Measurements from ENCODE around the gene ZNF423. TPM values are rescaled to one million over a fixed set of nuclear protein-coding genes. Genes with fewer than 3 reads are reported as not detected.

Gene ZNF423
- total RNA-seq, 1 experiment from 2014 or later = 0.49 TPM

DNA sequence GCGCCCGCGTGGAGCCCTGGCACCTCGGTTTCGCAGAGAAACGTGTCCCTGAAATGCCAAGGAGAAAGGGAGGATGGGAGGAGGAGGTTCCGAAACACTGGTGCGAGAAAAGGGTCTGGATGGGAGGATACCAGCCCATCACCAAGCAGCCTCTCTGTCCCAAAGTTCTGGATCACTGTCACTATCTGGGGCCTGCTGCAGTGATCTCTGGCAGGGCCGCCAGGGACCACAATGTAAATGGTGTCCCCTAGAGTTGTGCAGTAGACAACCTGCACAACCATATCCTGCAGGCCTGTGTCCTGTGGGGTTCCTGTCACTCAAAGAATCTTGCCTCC lies 253.0 kb downstream of the ZNF423 start:
- no peak for ATAC-seq
- TF ChIP-seq, protein P1, sequence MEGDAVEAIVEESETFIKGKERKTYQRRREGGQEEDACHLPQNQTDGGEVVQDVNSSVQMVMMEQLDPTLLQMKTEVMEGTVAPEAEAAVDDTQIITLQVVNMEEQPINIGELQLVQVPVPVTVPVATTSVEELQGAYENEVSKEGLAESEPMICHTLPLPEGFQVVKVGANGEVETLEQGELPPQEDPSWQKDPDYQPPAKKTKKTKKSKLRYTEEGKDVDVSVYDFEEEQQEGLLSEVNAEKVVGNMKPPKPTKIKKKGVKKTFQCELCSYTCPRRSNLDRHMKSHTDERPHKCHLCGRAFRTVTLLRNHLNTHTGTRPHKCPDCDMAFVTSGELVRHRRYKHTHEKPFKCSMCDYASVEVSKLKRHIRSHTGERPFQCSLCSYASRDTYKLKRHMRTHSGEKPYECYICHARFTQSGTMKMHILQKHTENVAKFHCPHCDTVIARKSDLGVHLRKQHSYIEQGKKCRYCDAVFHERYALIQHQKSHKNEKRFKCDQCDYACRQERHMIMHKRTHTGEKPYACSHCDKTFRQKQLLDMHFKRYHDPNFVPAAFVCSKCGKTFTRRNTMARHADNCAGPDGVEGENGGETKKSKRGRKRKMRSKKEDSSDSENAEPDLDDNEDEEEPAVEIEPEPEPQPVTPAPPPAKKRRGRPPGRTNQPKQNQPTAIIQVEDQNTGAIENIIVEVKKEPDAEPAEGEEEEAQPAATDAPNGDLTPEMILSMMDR (IDR thresholded peaks at IDR 0.05) = no peak
- TF ChIP-seq SIN3A (IDR thresholded peaks at IDR 0.05; ENCODE audit: borderline replicate concordance, insufficient read depth, low read depth, low read length) (no peak), TCF7L2 (IDR thresholded peaks at IDR 0.05; ENCODE audit: low read depth, low read length) (no peak), REST (IDR thresholded peaks at IDR 0.05; ENCODE audit: insufficient read depth in 1 of 2, low read depth in 2 of 2, low read length in 1 of 2) (no peak), POLR2AphosphoS5 (IDR thresholded peaks at IDR 0.05; ENCODE audit: low read depth, low read length) (no peak)
- H3K27me3 ChIP-seq (ENCODE audit: control insufficient read depth, insufficient read depth, low read length) = no peaks in the 10 kb centered on the region; the same call in 1 of the 2 replicates
- no peak for DNase-seq (ENCODE audit: low read depth, low spot score)
- H3K4me3 ChIP-seq (ENCODE audit: low read depth in 2 of 2, low read length in 2 of 2) = no peak overlapping the region
- no peaks in the 10 kb centered on the region for H3K36me3 ChIP-seq (ENCODE audit: control insufficient read depth, insufficient read depth, low read length)
- no TSS peak for BruUV-seq (replicated peaks)
- ChIA-PET POLR2A (no interaction called here), CTCF (no interaction called here)
- in situ Hi-C loops (cut with HindIII; ENCODE audit: low pct_unique_long_range_greater_than_20kb, low sequenced_read_pairs) = no loop called here
- intact Hi-C loops (cut with micrococcal nuclease; ENCODE audit: unreplicated experiment) = no loop called here
- no peaks in the 10 kb centered on the region for H3K4me1 ChIP-seq (ENCODE audit: control insufficient read depth, insufficient read depth, low read length)
- no peaks in the 10 kb centered on the region for H3K9me3 ChIP-seq (ENCODE audit: control insufficient read depth, insufficient read depth, low read depth, low read length)
- H3K27ac ChIP-seq (ENCODE audit: low read length) = no peak overlapping the region

DNA sequence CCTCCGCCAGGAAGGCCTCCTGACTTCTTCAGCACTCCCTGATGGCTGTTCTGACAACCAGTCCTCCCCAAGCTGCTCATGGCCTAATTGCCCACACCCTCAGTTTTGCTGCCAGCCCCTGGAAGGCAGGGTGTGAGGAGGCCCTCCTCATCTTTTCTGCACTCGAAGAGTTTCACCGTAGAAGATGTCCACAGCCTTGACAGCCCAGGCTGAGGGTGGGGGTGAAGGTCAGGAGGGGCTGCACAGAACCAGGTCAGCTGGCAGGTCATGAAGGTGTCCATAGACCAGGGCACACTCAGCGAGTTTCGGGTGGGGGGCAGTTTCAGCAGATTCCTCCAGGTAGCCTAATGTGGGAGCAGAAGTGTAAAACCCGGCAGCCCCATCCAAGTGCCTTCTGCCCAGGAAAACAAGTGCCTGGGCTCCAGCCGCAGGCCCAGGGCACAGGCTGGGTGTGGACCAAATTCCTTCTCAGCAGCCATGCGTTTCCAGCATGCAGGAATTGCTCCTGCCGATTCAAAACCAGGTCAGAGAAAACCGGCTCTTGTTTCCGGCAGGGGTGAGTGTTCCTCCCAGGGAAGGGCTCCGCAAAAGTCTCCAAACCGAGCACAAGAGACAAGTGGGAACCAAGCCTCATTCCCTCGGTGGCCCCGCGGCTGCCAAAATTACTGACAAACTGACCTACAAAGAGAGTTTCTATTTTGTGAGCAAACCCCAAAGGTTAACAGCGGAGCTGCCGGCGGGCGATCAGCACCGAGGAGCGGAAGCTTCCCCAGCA lies 253.5 kb downstream of the ZNF423 start:
- Histone ChIP-seq H3K27ac (ENCODE audit: low read length) (no peak overlapping the region), H3K36me3 (ENCODE audit: control insufficient read depth, insufficient read depth, low read length) (no peaks in the 10 kb centered on the region), H3K9me3 (ENCODE audit: control insufficient read depth, insufficient read depth, low read depth, low read length) (no peaks in the 10 kb centered on the region), H3K27me3 (ENCODE audit: control insufficient read depth, insufficient read depth, low read length) (no peaks in the 10 kb centered on the region; the same call in 1 of the 2 replicates), H3K4me1 (ENCODE audit: control insufficient read depth, insufficient read depth, low read length) (no peaks in the 10 kb centered on the region), H3K4me3 (ENCODE audit: low read depth in 2 of 2, low read length in 2 of 2) (no peak overlapping the region)
- intact Hi-C loops (cut with micrococcal nuclease; ENCODE audit: unreplicated experiment) = no loop called here
- no peak for DNase-seq (ENCODE audit: low read depth, low spot score)
- in situ Hi-C loops (cut with HindIII; ENCODE audit: low pct_unique_long_range_greater_than_20kb, low sequenced_read_pairs) = no loop called here
- no peak for TF ChIP-seq TCF7L2 (IDR thresholded peaks at IDR 0.05; ENCODE audit: low read depth, low read length)
- TF ChIP-seq, protein P1 (IDR thresholded peaks at IDR 0.05) = no peak
- no peak for TF ChIP-seq SIN3A (IDR thresholded peaks at IDR 0.05; ENCODE audit: borderline replicate concordance, insufficient read depth, low read depth, low read length)
- no peak for TF ChIP-seq REST (IDR thresholded peaks at IDR 0.05; ENCODE audit: insufficient read depth in 1 of 2, low read depth in 2 of 2, low read length in 1 of 2)
- no TSS peak for BruUV-seq (replicated peaks)
- CTCF ChIA-PET = no interaction called here
- no peak for ATAC-seq
- POLR2A ChIA-PET = no interaction called here
